ENCODE data around the gene RBP4.

DNA sequence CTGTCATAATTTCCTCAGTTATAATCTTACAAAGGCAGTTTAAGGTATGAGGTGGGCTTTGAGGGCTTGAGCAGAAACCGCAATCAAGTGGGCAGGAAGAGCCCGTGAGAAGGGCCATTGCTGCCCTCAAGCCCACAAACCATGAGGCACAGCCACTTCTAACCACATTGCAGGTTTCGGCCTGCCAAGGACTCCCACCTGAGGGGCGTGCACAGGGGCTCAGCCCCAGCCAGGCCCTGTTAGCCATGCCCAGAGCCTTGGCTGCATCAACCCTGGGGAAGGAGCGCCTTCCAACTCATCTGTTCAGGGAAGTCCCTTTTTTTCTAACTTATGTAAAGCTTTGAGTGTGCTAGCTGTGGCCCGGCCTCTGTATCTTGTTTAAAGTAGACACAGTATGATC, 40.5 kb downstream of the RBP4 start:
- TF ChIP-seq CTCF (IDR thresholded peaks at IDR 0.05) (no peak), POLR2AphosphoS5 (IDR thresholded peaks at IDR 0.05) (no peak), EP300 (IDR thresholded peaks at IDR 0.05) (no peak)
